ENCODE data around the gene HOOK1.
A peak's percentile ranks its signal among the peaks of the same experiment; 100 is the strongest.
"Not testable (repeated sequence)": the region's sequence is repeated elsewhere in the genome, so short reads cannot be mapped to it uniquely, and the experiment has no call there.

HOOK1 gene

DNA sequence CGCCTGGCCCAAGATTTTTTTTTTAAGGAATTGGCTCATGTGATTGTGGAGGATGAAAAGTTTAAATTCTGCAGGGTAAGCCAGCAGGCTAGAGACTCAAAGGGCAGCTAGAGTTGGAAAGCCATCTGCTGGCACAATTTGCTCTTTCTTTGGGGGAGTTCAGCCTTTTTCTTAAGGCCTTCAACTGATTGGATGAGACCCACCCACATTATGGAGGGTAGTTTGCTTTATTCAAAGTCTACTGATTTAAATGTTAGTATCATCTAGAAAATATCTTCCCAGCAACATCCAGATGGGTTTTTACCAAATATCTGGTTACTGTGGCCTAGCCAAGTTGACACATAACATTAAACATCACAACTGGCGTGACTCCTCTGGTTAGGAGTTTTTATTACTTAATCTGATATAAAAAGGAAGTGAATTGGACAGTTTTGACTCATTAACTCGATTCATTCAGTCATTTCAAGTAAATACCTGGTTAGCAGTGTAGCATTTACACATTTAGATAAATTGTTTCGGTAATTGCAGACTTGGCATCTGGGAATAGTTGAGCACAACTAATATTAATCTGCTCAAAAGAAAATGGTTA is 12.4 kb downstream of the HOOK1 start:
- FAIRE-seq = no peak

DNA sequence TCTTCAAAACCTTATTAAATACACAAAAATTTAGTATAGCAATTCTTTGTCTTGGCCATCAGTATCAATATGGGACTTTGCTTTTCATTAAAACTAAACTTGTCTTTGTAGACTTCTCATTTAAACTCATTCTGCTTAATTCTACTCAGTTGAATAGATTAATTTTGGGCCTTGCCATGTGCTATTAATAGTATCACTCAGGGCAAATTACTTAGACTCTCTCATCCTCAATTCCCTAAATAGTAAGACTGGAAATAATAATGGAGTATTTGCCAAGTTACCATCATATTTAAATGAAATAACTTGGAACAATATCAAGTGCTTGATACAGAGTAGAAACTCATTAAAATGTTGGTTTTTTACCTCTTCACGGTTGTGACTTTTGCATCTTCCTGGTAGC is 13.4 kb downstream of the HOOK1 start:
- no peak for FAIRE-seq

DNA sequence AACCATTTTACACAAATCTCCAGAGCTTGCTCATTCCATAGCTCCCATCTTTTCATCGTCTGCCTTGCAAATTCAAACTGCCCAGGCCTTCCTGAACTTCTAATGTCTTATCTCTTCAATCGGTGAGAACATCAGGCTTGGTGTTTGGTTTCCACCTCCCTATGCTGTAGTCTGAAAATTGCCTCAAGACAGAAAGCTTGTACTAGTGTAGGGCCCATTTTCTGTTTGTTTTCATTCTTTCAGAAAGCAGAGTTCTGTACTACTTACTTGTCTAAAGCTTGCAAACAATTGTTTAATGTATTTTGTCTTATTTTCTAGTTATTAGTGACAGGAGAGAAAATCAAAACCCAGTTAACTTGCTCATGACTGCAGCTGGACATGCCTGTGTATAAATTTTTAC is 16.8 kb downstream of the HOOK1 start:
- FAIRE-seq = no peak

GRCh38 chr1:59833022-59833421 is 18.3 kb downstream of the HOOK1 start:
- no peak for FAIRE-seq

GRCh38 chr1:59833991-59834390 is 19.2 kb downstream of the HOOK1 start:
- FAIRE-seq = no peak

DNA sequence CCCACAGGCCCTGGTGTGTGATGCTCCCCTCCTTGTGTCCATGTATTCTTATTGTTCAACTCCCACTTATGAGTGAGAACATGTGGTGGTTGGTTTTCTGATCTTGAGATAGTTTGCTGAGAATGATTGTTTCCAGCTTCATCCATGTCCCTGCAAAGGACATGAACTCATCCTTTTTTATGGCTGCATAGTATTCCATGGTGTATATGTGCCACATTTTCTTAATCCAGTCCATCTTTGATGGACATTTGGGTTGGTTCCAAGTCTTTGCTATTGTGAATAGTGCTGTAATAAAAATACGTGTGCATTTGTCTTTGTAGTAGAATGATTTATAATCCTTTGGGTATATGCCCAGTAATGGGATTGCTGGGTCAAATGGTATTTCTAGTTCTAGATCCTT is 23.1 kb downstream of the HOOK1 start:
- FAIRE-seq = not testable (repeated sequence)

DNA sequence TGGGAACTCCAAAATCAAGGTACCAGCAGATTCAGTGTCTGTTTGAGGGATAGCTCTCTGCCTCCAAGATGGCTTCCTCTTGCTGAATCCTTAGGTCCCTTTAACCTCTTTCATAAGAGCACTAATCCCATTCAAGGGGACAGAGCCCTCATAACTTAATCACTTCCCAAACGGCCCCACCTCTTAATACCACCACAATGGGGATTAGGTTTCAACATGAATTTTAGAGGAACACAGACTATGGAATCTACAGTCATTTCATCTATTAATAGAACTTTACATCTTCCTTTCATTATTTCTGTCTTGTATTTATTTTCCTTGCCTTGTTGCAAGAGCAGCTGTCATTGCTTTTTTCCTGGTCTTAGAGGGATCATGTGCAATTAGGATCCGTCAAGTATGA is 30.3 kb downstream of the HOOK1 start:
- FAIRE-seq = no peak

DNA sequence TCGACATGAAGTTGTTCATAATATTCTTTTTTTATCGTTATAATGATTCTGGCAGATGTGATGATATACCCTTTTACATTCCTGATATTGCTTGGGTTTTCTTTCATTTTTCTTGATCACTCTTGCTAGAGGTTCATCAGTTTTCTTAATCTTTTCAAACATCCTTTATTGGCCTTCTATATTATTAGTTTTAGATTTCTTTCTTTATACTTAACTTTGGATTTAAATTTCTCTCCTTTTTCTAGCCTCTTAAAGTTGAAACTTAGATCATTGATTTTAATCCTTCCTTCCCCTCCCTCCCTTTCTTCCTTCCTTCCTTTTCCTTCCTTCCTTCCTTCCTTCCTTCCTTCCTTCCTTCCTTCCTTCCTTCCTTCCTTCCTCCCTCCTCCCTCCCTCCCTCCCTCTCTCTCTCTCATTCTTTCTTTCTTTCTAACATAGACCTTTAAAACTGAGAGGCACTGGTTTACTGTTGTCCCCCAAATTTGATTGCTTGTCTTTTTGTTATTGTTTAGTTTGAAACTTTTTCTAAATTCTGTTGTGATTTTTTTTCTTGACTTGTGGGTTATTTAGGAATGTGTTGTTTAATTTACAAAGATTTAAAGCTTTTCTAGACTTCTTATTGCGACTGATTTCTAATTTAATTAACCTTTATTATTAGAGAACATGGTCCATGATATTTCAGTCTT is 31.6 kb downstream of the HOOK1 start:
- FAIRE-seq = no peak

DNA sequence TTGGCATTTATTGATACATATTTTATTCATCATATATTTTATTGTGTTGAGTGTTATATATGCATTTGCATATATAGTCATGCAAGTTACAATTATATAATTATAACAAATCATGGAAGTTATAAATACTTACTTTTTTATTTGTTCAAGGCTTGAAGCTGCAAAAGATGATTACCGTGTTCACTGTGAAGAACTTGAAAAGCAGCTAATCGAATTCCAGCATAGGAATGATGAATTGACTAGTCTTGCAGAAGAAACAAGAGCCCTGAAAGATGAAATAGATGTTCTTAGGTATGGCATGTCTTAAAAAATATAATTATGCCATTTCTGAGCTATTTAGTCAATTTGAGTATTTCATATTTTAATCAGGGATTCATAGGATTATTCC is 32.1 kb downstream of the HOOK1 start:
- FAIRE-seq = no peak

DNA sequence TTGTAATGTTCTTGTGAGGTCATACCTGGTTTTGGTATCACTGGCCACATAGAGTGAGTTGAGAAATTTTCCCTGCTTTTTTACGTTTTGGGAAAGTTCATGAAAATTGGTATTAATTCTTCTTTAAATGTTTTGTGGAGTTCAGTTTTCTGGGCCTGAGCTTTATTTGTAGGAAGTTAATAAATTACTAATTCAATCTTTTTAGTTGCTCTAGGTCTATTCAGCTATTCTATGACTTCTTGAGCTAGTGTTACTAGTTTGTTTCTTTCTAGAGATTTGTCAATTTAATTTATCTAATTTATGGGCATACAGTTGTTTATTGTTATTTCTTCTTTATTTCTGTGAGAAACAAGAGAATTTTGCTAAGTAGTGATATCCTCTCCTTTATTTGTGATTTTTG is 37.4 kb downstream of the HOOK1 start:
- FAIRE-seq = no peak

DNA sequence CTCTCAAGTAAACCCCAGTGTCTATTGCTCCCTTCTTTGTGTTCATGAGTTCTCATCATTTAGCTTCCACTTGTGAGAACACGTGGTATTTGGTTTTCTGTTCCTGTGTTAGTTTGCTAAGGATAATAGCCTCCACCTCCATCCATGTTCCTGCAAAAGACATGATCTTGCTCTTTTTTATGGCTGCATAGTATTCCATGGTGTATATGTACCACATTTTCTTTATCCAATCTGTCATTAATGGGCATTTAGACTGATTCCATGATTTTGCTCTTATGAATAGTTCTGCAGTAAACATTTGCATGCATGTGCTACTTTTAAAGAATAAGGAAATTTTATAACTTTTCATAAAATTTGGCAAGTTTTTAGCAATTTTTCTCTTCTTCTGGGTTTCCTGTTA is 40.5 kb downstream of the HOOK1 start:
- FAIRE-seq = not testable (repeated sequence)

DNA sequence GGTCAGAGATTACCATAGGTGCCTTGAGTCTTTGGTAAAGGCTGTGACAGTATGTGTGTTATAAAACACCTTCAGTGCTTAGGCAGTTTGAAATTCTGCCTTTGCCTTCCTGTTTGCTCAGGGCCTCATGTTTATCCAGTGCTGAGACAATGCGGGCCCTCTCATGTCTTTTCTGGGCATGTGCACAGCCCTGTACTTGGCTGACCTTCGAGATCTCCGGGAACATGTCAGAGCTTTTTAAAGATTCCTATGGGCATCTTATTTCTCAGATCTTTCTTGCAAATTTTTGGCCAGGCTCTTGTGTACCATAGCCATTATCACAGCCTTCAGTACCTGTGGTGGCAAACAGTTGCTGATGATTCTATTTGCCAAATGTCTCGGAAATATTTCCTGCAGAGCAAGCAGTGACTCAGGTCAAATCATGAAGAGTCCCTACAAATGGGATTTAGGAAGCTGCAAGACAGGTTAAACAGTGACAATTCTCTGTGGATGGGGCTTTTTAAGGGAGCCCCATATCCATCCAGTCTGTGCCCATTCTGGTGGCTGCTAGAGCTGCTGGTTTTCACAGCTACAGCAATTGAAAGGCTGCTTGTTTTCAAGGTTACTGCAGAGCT is 42.1 kb downstream of the HOOK1 start:
- FAIRE-seq = no peak

DNA sequence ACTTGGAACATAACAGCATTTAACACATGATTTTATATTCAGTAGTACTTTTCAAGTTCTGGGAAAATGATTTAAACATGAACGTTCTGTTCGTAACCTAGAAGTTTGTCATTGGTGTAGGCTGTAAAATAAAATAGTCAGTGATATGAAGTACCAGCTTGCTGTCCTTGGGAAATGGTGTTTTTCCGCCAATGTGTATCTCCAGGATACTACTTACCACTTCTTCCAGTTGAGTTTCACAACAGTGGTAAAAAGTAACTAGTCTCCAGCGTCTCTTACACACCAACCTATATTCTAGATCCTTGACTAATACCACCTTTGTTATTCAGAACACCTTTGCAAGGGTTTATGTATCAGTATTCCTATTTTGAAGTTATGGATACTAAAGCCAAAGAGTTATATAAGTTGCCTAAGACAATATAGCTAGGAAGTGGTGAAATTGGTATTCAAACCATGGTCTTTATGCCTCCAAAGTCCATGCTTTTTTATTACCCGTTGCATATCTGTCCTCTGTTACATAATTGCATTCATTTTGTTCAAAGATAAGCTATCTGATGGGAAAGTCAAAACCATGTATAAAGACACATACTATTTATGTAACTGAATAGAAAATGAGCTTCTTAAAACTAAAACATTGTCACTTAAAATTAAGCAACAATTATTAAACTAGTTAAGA is 43.1 kb downstream of the HOOK1 start:
- no peak for FAIRE-seq

GRCh38 chr1:59866462-59866861 is 51.7 kb downstream of the HOOK1 start:
- FAIRE-seq = no peak

DNA sequence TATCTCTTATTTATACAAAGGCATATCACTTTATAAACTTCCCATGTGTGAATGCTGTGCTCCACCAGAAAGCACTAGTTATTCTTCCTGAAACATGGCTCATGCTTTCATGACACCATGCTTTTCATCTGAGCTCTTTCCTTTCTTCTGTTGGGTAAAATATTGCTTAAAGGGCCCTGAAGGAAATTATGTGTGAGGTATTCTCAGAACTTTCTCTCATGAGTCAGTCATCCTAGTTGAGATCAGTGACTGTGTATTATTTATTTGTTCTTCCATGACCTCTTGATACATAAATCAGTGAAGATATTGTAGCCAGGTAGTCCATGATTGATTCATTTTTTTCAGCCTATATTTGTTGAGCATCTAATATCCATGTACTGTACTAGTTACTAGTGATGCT is 57.0 kb downstream of the HOOK1 start:
- no peak for FAIRE-seq

GRCh38 chr1:59877108-59877682 is 62.4 kb downstream of the HOOK1 start:
- FAIRE-seq = no peak

DNA sequence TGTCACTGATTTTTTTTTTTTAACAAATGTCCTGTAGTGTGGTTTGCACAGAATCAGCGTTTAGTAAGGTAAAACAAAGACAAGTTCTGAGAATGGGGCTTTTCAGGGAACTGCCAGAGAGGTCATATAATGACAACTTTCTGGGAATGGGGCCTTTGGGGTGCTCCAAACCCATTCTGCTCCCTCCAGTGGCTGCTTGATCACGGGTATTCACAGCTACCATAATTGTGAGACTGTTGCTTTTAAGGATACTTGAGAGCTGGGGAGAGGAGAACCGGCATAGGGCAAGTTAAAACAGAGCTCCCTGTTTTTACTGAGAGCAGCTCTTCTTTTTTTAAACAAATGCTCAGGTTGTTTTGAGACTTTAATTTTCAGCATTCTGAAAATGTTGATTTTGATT is 63.6 kb downstream of the HOOK1 start:
- FAIRE-seq = no peak

DNA sequence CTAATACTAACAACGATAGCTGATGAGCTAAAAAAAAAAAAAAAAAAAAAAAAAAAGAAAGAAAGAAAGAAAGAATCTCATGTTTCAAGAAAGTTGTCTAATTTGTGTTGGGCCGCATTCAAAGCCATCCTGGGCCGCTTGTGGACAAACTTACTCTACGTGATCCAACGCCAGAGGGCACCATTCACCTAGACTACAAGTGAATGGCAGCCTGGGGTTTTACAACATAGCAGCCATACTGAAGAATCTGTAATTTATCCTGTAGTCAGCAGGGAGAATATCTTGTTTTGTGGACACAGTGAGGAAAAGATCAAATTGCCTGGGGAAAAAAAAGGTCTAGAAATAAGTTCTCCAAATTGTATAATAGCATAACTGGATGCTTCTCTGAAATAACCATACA is 64.8 kb downstream of the HOOK1 start:
- FAIRE-seq = peak; percentile 91

- FAIRE-seq = no peak
These were observed 65.3 kb downstream of the HOOK1 start for GRCh38 chr1:59879996-59880505.

- FAIRE-seq = no peak
These were observed 66.0 kb downstream of the HOOK1 start for GRCh38 chr1:59880735-59881134.

DNA sequence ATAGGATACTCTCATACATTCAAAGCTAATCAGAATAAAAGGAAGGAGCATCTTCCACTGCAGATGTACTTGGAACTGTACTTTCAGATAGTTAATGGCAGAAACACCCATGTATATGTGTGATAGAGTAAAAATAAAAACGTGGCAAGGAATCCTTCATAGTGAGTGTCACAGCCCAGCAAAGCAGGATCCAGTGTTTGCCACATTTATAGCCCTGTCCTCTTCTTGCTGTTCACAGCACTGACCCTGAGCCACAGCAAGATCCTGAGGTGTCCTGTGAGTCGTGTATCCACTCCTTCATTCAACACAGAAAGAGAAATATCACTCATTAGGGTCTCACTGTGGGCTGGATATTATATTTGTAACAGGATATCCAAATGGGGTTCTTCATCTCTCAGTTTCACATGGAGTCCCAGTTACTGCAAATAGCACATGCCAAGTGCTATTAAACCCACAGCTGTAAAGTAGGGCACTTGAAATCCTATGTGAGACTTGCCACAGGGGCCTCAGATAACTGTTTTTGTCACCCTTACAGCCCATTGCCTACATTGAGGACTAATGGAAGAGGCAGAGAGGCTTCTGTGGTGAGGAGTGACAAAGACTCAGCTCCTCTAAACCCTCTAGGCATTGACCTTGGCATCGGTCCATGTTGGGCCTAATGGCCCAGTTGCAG is 70.5 kb downstream of the HOOK1 start:
- no peak for FAIRE-seq

DNA sequence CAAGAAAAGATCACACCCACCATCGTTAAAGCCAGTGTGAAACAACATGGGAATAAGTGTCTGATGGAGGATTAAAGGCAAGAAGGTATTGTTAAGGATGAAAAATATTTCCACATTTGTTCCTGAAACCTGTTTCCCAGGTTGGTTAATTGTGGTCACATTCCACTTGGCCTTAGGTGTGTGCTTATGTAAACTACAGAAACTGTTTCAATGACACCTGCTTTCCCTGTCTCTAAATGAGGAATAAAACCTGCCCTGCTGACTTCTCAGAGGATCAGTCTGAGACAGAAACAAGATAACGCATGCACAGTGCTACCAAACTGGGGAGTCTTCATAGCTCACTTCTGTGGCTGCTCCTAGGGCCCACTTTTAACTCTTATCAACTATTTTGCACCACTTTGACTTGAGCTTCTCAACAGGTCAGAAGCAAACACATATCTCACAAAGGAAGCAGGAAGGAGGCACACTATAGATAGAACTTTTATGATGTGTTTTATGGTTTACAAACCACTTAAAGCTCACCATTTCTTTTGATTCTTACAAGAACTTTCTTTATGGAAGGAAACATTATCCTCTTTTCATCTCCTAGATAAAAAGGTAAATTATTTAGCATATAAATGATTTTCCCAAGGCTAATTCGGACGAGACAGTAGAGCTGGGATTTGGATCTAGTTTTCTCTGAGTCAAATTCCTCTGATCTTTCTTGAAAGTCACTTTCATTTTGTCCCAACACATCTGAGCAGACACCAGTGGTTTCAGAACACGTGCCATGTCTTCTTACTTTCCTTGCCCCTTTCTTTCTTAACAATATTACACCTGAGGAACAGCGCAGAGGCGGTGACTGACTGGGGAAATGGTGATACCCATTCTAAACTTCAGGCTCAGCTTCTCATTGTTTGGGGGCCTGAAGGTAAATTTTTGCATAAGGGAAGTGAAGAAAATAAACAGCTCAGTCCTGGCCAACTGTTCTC is 78.4 kb downstream of the HOOK1 start:
- no peak for FAIRE-seq
